Measurements from ENCODE around the gene CIC.

GRCh38 chr19:42288881-42289555 is 20.0 kb downstream of the CIC start:
- TF ChIP-seq CTCF (IDR thresholded peaks at IDR 0.05) (no peak), POLR2AphosphoS5 (IDR thresholded peaks at IDR 0.05) (no peak), POLR2A (IDR thresholded peaks at IDR 0.05) (no peak)
